Activated CD4-positive, alpha-beta T cell treated with anti-CD3 and anti-CD28 coated beads, Interleukin-2, amount 10 ng/mL, durations not matched to agents 24 days and 14 days (primary cell): ENCODE results near the gene CNNM3. TPM values are rescaled to one million over a fixed set of nuclear protein-coding genes. Genes with fewer than 3 reads are reported as not detected.

Experiments
- DNase-seq: peaks from one replicate; pipeline ENCODE4 v3.0.0; 2022
- H3K27ac Mint-ChIP-seq: one replicate; pipeline ENCODE4 v1.8.0; 2022; ENCODE audit warnings: mild to moderate bottlenecking, mixed read lengths
- H3K27me3 Mint-ChIP-seq: one replicate; pipeline ENCODE4 v1.8.0; 2022; ENCODE audit warnings: mixed read lengths
- H3K36me3 Mint-ChIP-seq: one replicate; pipeline ENCODE4 v1.8.0; 2022; ENCODE audit warnings: low read depth, mild to moderate bottlenecking, mixed read lengths
- H3K4me1 Mint-ChIP-seq: one replicate; pipeline ENCODE4 v1.8.0; 2021; ENCODE audit warnings: mixed read lengths
- H3K4me3 Mint-ChIP-seq: one replicate; pipeline ENCODE4 v1.8.0; 2022; ENCODE audit warnings: mild to moderate bottlenecking, moderate library complexity, mixed read lengths
- H3K9me3 Mint-ChIP-seq: one replicate; pipeline ENCODE4 v1.8.0; 2021; ENCODE audit warnings: mixed read lengths
- intact Hi-C: fragments of 100-400 bp; cut with micrococcal nuclease; formaldehyde crosslinking; loops from one replicate; pipeline ENCODE4 v1.15.1; 2023
- total RNA-seq: library from RNA; stranded (reverse); gene quantifications from 2 replicates; pipeline ENCODE4 v1.2.3, GENCODE V29; 2022

CNNM3 gene
- total RNA-seq, 1 donor from 2014 or later = 30.5 TPM

GRCh38 chr2:96817882-96818281 is 1.8 kb downstream of the CNNM3 start:
- H3K27me3 Mint-ChIP-seq = no peaks in the 10 kb centered on the region
- no peak for DNase-seq
- peak overlapping the region; percentile 85 for H3K4me3 Mint-ChIP-seq
- intact Hi-C loops = loop anchor here (5.0 kb wide), 3 partner anchors 181 to 551 kb away; partner anchors contain the start of genes ARID5A, CIAO1, KANSL3 and TMEM127
- H3K9me3 Mint-ChIP-seq = no peaks in the 10 kb centered on the region
- peaks cover 34% of the 10 kb centered on the region for H3K36me3 Mint-ChIP-seq
- H3K4me1 Mint-ChIP-seq = peaks cover 49% of the 10 kb centered on the region
- peak overlapping the region; percentile 72 for H3K27ac Mint-ChIP-seq

GRCh38 chr2:96819128-96819875 is 3.2 kb downstream of the CNNM3 start:
- Mint-ChIP-seq H3K27ac (no peak overlapping the region), H3K9me3 (no peaks in the 10 kb centered on the region), H3K4me1 (peaks cover 48% of the 10 kb centered on the region), H3K27me3 (no peaks in the 10 kb centered on the region), H3K4me3 (peak overlapping the region; percentile 85), H3K36me3 (peaks cover 31% of the 10 kb centered on the region)
- intact Hi-C loops = loop anchor here (5.0 kb wide), 3 partner anchors 182 to 552 kb away; partner anchors contain the start of genes ARID5A, CIAO1, KANSL3 and TMEM127
- no peak for DNase-seq

GRCh38 chr2:96819876-96820511 is 3.9 kb downstream of the CNNM3 start:
- Mint-ChIP-seq H3K36me3 (peaks cover 31% of the 10 kb centered on the region), H3K27me3 (no peaks in the 10 kb centered on the region), H3K27ac (no peak overlapping the region), H3K4me3 (peak overlapping the region; percentile 3), H3K9me3 (no peaks in the 10 kb centered on the region), H3K4me1 (peaks cover 46% of the 10 kb centered on the region)
- intact Hi-C loops = loop anchor here (5.0 kb wide), 3 partner anchors 183 to 553 kb away; partner anchors contain the start of genes ARID5A, CIAO1, KANSL3 and TMEM127
- DNase-seq = no peak

GRCh38 chr2:96821113-96821675 is 5.1 kb downstream of the CNNM3 start:
- intact Hi-C loops = no loop called here
- H3K27me3 Mint-ChIP-seq = no peaks in the 10 kb centered on the region
- no peak overlapping the region for H3K27ac Mint-ChIP-seq
- H3K36me3 Mint-ChIP-seq = peaks cover 36% of the 10 kb centered on the region
- H3K9me3 Mint-ChIP-seq = no peaks in the 10 kb centered on the region
- no peak overlapping the region for H3K4me3 Mint-ChIP-seq
- DNase-seq = no peak
- peaks cover 41% of the 10 kb centered on the region for H3K4me1 Mint-ChIP-seq

- DNase-seq = no peak
- no peaks in the 10 kb centered on the region for H3K27me3 Mint-ChIP-seq
- intact Hi-C loops = no loop called here
- no peak overlapping the region for H3K27ac Mint-ChIP-seq
- no peak overlapping the region for H3K4me3 Mint-ChIP-seq
- peaks cover 35% of the 10 kb centered on the region for H3K36me3 Mint-ChIP-seq
- peaks cover 36% of the 10 kb centered on the region for H3K4me1 Mint-ChIP-seq
- H3K9me3 Mint-ChIP-seq = no peaks in the 10 kb centered on the region
Observed at GRCh38 chr2:96822786-96823185, 6.7 kb downstream of the CNNM3 start.

GRCh38 chr2:96823198-96823597 is 7.1 kb downstream of the CNNM3 start:
- peaks cover 37% of the 10 kb centered on the region for H3K36me3 Mint-ChIP-seq
- H3K27me3 Mint-ChIP-seq = no peaks in the 10 kb centered on the region
- H3K9me3 Mint-ChIP-seq = no peaks in the 10 kb centered on the region
- intact Hi-C loops = no loop called here
- no peak overlapping the region for H3K27ac Mint-ChIP-seq
- H3K4me1 Mint-ChIP-seq = peaks cover 31% of the 10 kb centered on the region
- no peak for DNase-seq
- no peak overlapping the region for H3K4me3 Mint-ChIP-seq

- Mint-ChIP-seq H3K4me1 (peaks cover 21% of the 10 kb centered on the region), H3K27me3 (no peaks in the 10 kb centered on the region), H3K27ac (no peak overlapping the region), H3K9me3 (no peaks in the 10 kb centered on the region), H3K4me3 (no peak overlapping the region), H3K36me3 (peaks cover 39% of the 10 kb centered on the region)
- DNase-seq = no peak
- intact Hi-C loops = no loop called here
Observed at GRCh38 chr2:96824079-96824870, 8.2 kb downstream of the CNNM3 start.

GRCh38 chr2:96825057-96825456 is 9.0 kb downstream of the CNNM3 start:
- no peaks in the 10 kb centered on the region for H3K9me3 Mint-ChIP-seq
- H3K27me3 Mint-ChIP-seq = no peaks in the 10 kb centered on the region
- peaks cover 15% of the 10 kb centered on the region for H3K4me1 Mint-ChIP-seq
- intact Hi-C loops = no loop called here
- H3K36me3 Mint-ChIP-seq = peaks cover 39% of the 10 kb centered on the region
- no peak overlapping the region for H3K27ac Mint-ChIP-seq
- H3K4me3 Mint-ChIP-seq = no peak overlapping the region
- no peak for DNase-seq

- H3K4me1 Mint-ChIP-seq = peaks cover 2% of the 10 kb centered on the region
- H3K4me3 Mint-ChIP-seq = no peak overlapping the region
- intact Hi-C loops = no loop called here
- H3K9me3 Mint-ChIP-seq = no peaks in the 10 kb centered on the region
- no peak overlapping the region for H3K27ac Mint-ChIP-seq
- peaks cover 43% of the 10 kb centered on the region for H3K36me3 Mint-ChIP-seq
- DNase-seq = no peak
- H3K27me3 Mint-ChIP-seq = no peaks in the 10 kb centered on the region
Observed at GRCh38 chr2:96826546-96827278, 10.6 kb downstream of the CNNM3 start.

- no peaks in the 10 kb centered on the region for H3K9me3 Mint-ChIP-seq
- no peaks in the 10 kb centered on the region for H3K27me3 Mint-ChIP-seq
- intact Hi-C loops = no loop called here
- peaks cover 49% of the 10 kb centered on the region for H3K36me3 Mint-ChIP-seq
- peaks cover 2% of the 10 kb centered on the region for H3K4me1 Mint-ChIP-seq
- DNase-seq = no peak
- no peak overlapping the region for H3K4me3 Mint-ChIP-seq
- no peak overlapping the region for H3K27ac Mint-ChIP-seq
Observed at GRCh38 chr2:96828436-96828835, 12.4 kb downstream of the CNNM3 start.

GRCh38 chr2:96828874-96829273 is 12.8 kb downstream of the CNNM3 start:
- intact Hi-C loops = no loop called here
- peaks cover 2% of the 10 kb centered on the region for H3K4me1 Mint-ChIP-seq
- H3K4me3 Mint-ChIP-seq = no peak overlapping the region
- no peak for DNase-seq
- H3K27ac Mint-ChIP-seq = no peak overlapping the region
- no peaks in the 10 kb centered on the region for H3K9me3 Mint-ChIP-seq
- peaks cover 52% of the 10 kb centered on the region for H3K36me3 Mint-ChIP-seq
- no peaks in the 10 kb centered on the region for H3K27me3 Mint-ChIP-seq

GRCh38 chr2:96830044-96830562 is 14.0 kb downstream of the CNNM3 start:
- H3K27me3 Mint-ChIP-seq = no peaks in the 10 kb centered on the region
- no peak for DNase-seq
- intact Hi-C loops = no loop called here
- H3K36me3 Mint-ChIP-seq = peaks cover 57% of the 10 kb centered on the region
- H3K27ac Mint-ChIP-seq = peak overlapping the region; percentile 43
- no peak overlapping the region for H3K4me3 Mint-ChIP-seq
- H3K9me3 Mint-ChIP-seq = no peaks in the 10 kb centered on the region
- peaks cover 2% of the 10 kb centered on the region for H3K4me1 Mint-ChIP-seq

- no peaks in the 10 kb centered on the region for H3K9me3 Mint-ChIP-seq
- no peak overlapping the region for H3K27ac Mint-ChIP-seq
- H3K4me3 Mint-ChIP-seq = no peak overlapping the region
- peaks cover 2% of the 10 kb centered on the region for H3K4me1 Mint-ChIP-seq
- H3K27me3 Mint-ChIP-seq = no peaks in the 10 kb centered on the region
- intact Hi-C loops = no loop called here
- peak; percentile 55 for DNase-seq
- peaks cover 56% of the 10 kb centered on the region for H3K36me3 Mint-ChIP-seq
Observed at GRCh38 chr2:96831679-96832078, 15.6 kb downstream of the CNNM3 start.
